OCI-LY3 (cell line): Measurements from ENCODE around the gene ESD.

Experiments
- H2AFZ ChIP-seq: fragments of 200-600, 300-600 bp; shearing (Covaris generic); 2 replicates; pipeline ENCODE4 v1.6.0; 2014; ENCODE audit warnings: antibody characterized with exemption, low read depth, low read length
- H3K27ac ChIP-seq: fragments of 200-600, 300-600 bp; sonication (generic); 2 replicates; pipeline ENCODE4 v1.5.1; 2014; ENCODE audit warnings: mild to moderate bottlenecking, low read length, moderate library complexity, mixed read lengths
- H3K27me3 ChIP-seq: fragments of 200-600, 300-600 bp; sonication (generic); 2 replicates; pipeline ENCODE4 v1.6.1; 2014; ENCODE audit warnings: low read depth, low read length, mixed read lengths
- H3K36me3 ChIP-seq: fragments of 200-600, 300-600 bp; sonication (generic); replicated peaks from 2 replicates; pipeline ENCODE3; 2014; ENCODE audit warnings: low read depth, low read length, mixed read lengths
- H3K4me1 ChIP-seq: fragments of 300-600, 200-600 bp; sonication (generic); 2 replicates; pipeline ENCODE4 v1.6.1; 2014; ENCODE audit warnings: low read length, mixed read lengths
- H3K4me2 ChIP-seq: fragments of 200-600, 300-600 bp; sonication (generic); 2 replicates; pipeline ENCODE4 v1.6.1; 2014; ENCODE audit warnings: low read length, mixed read lengths
- H3K4me3 ChIP-seq: fragments of 300-600, 200-600 bp; sonication (generic); 2 replicates; pipeline ENCODE4 v1.5.1; 2014; ENCODE audit warnings: antibody characterized with exemption, mild to moderate bottlenecking, low read length, moderate library complexity
- H3K79me2 ChIP-seq: fragments of 300-600, 200-600 bp; shearing (Covaris generic); 2 replicates; pipeline ENCODE4 v1.6.1; 2014; ENCODE audit warnings: mild to moderate bottlenecking, low read length, mixed read lengths
- H3K9ac ChIP-seq: fragments of 300-600, 200-600 bp; shearing (Covaris generic); 2 replicates; pipeline ENCODE4 v1.6.0; 2014; ENCODE audit warnings: mild to moderate bottlenecking, low read length, moderate library complexity
- H3K9me3 ChIP-seq: fragments of 200-600, 300-600 bp; shearing (Covaris generic); 2 replicates; pipeline ENCODE4 v1.6.1; 2014; ENCODE audit warnings: low read length, mixed read lengths; ENCODE audit not compliant: insufficient read depth
- H4K20me1 ChIP-seq: fragments of 200-600, 300-600 bp; sonication (generic); 2 replicates; pipeline ENCODE4 v1.6.1; 2016; ENCODE audit warnings: low read length, mixed read lengths; ENCODE audit not compliant: insufficient read depth
- EZH2phosphoT487 ChIP-seq: fragments of 200-600 bp; shearing (Covaris generic); IDR thresholded peaks from 2 replicates; pipeline ENCODE4 v1.6.1; 2018; ENCODE audit warnings: antibody characterized with exemption, mixed run types, low read depth
- TF ChIP-seq, protein P1 (sequence below): fragments of 200-600, 300-600 bp; sonication (generic); IDR thresholded peaks from 2 replicates; pipeline ENCODE4 v1.5.1; 2014; ENCODE audit warnings: antibody characterized with exemption, low read length, low read depth

The ESD gene

GRCh38 chr13:46753137-46753536 is 43.8 kb downstream of the ESD start:
- Histone ChIP-seq H2AFZ (no peak overlapping the region), H3K9me3 (no peaks in the 10 kb centered on the region), H4K20me1 (peaks cover 13% of the 10 kb centered on the region), H3K27me3 (no peaks in the 10 kb centered on the region), H3K9ac (no peak overlapping the region), H3K36me3 (peaks cover 30% of the 10 kb centered on the region), H3K4me2 (no peak overlapping the region), H3K4me1 (peaks cover 19% of the 10 kb centered on the region), H3K4me3 (no peak overlapping the region), H3K79me2 (no peaks in the 10 kb centered on the region), H3K27ac (no peak overlapping the region)
- TF ChIP-seq, protein P1, sequence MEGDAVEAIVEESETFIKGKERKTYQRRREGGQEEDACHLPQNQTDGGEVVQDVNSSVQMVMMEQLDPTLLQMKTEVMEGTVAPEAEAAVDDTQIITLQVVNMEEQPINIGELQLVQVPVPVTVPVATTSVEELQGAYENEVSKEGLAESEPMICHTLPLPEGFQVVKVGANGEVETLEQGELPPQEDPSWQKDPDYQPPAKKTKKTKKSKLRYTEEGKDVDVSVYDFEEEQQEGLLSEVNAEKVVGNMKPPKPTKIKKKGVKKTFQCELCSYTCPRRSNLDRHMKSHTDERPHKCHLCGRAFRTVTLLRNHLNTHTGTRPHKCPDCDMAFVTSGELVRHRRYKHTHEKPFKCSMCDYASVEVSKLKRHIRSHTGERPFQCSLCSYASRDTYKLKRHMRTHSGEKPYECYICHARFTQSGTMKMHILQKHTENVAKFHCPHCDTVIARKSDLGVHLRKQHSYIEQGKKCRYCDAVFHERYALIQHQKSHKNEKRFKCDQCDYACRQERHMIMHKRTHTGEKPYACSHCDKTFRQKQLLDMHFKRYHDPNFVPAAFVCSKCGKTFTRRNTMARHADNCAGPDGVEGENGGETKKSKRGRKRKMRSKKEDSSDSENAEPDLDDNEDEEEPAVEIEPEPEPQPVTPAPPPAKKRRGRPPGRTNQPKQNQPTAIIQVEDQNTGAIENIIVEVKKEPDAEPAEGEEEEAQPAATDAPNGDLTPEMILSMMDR: no peak
- no peak for TF ChIP-seq EZH2phosphoT487

- H3K4me2 ChIP-seq: peak overlapping the region; percentile 28
Measured at GRCh38 chr13:46751811-46752635, 44.9 kb downstream of the ESD start.

GRCh38 chr13:46749951-46750350 is 47.0 kb downstream of the ESD start:
- Histone ChIP-seq H3K36me3 (peaks cover 46% of the 10 kb centered on the region), H3K4me1 (peaks cover 14% of the 10 kb centered on the region)

More at GRCh38 chr13:46751811-46752635, 44.9 kb downstream of the ESD start:
- H3K36me3 ChIP-seq: peaks cover 33% of the 10 kb centered on the region
- H3K27me3 ChIP-seq: no peaks in the 10 kb centered on the region
- H3K9me3 ChIP-seq: no peaks in the 10 kb centered on the region
- H2AFZ ChIP-seq: no peak overlapping the region
- H3K27ac ChIP-seq: peak overlapping the region; percentile 13
- peaks cover 13% of the 10 kb centered on the region for H4K20me1 ChIP-seq
- TF ChIP-seq, protein P1: peak; percentile 42
- no peak for TF ChIP-seq EZH2phosphoT487
- no peak overlapping the region for H3K4me3 ChIP-seq
- H3K79me2 ChIP-seq: no peaks in the 10 kb centered on the region
- no peak overlapping the region for H3K9ac ChIP-seq
- peaks cover 15% of the 10 kb centered on the region for H3K4me1 ChIP-seq

GRCh38 chr13:46748300-46748699 is 48.7 kb downstream of the ESD start:
- H3K4me1 ChIP-seq: peaks cover 14% of the 10 kb centered on the region
- H3K4me3 ChIP-seq: no peak overlapping the region
- no peak overlapping the region for H3K27ac ChIP-seq
- TF ChIP-seq, protein P1: no peak
- no peak for TF ChIP-seq EZH2phosphoT487
- H3K79me2 ChIP-seq: no peaks in the 10 kb centered on the region
- H3K9ac ChIP-seq: no peak overlapping the region
- H4K20me1 ChIP-seq: peaks cover 13% of the 10 kb centered on the region
- no peak overlapping the region for H3K4me2 ChIP-seq
- H3K27me3 ChIP-seq: no peaks in the 10 kb centered on the region
- peaks cover 61% of the 10 kb centered on the region for H3K36me3 ChIP-seq
- H3K9me3 ChIP-seq: no peaks in the 10 kb centered on the region
- no peak overlapping the region for H2AFZ ChIP-seq

More at GRCh38 chr13:46749951-46750350, 47.0 kb downstream of the ESD start:
- Histone ChIP-seq H2AFZ (no peak overlapping the region), H3K9ac (no peak overlapping the region), H3K27me3 (no peaks in the 10 kb centered on the region), H3K9me3 (no peaks in the 10 kb centered on the region), H3K4me3 (no peak overlapping the region), H3K4me2 (no peak overlapping the region), H4K20me1 (peaks cover 13% of the 10 kb centered on the region), H3K79me2 (no peaks in the 10 kb centered on the region), H3K27ac (no peak overlapping the region)
- TF ChIP-seq, protein P1: no peak
- no peak for TF ChIP-seq EZH2phosphoT487
